Inflammatory macrophage (primary cell): ENCODE results near the gene KRT24.
"Not testable (repeated sequence)": the region's sequence is repeated elsewhere in the genome, so short reads cannot be mapped to it uniquely, and the experiment has no call there.

Experiments used
- DNase-seq, 2 donors: peaks; one replicate each; pipeline ENCODE4 v3.0.0-alpha.2; 2020 to 2022
- total RNA-seq, 18 experiments: gene quantifications; one replicate each; lab custom pipeline; 2026; ENCODE audit warnings: mixed read lengths in 6 of 18, inconsistent platforms in 2 of 18; lab: John Stamatoyannopoulos, UW

KRT24 gene
- total RNA-seq: 0 to 0.20 (median 0) reads per million in 18 experiments

DNA sequence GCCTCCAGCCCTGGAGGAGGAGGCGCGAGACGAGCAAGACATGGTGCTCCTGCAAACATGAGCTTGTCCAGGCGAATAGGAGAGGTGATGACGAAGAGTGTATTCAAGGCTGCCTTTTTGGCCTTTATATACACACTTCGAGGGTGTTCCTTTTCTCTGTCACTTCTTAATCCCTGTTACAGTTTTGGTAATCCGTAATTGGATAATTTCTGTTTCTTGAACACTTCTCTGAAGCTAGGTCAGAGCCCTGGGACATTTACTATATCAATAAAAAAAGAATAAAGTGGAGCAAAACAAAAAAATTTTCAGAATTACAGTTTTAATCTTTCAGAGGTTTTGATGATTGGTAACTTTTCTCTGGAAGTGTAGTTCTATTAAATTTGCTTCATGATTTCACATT is at the start of gene KRT24:
KRT24 (minus strand) TSS at position 101 of the 400 bp plus-strand sequence; CDS start at position 42, 59 bp downstream.
- no peak for DNase-seq

DNA sequence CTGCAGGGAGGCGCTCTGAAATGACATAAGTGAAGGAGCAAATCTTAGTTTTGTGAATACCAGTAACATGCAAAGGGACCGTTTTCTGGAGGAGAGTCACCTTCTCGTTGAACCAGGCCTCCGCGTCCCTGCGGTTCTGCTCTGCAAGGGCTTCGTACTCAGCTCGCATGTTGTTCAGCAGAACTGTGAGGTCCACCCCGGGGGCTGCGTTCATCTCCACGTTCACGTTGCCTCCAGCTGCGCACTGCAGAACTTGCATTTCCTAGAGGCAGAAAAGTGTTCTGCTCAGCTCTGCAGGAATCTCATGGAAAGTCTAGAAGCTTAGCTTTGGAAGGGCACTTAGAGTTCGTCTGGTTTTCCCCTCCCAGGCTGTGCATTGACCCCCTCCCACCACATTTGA is 47.5 kb upstream of the KRT24 start:
- DNase-seq: no peak

DNA sequence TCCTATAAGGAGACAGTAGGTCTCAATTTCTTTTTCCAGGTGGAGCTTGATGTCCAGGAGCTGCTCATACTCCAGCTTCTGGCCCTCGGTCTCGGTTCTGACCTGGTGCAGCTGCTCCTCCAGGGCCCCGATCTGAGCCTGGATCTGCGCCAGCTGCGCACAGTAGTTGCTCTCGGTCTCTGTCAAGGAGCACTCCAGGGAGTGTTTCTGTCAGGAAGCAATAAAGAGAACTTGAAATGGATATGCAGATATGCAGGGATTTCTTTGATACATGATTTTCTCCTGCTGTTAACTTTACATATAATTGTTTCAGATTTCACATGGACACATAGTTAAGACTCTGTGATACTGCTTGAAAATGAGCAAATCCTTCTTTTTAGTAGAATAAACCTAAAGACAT is 46.8 kb upstream of the KRT24 start:
- no peak for DNase-seq

DNA sequence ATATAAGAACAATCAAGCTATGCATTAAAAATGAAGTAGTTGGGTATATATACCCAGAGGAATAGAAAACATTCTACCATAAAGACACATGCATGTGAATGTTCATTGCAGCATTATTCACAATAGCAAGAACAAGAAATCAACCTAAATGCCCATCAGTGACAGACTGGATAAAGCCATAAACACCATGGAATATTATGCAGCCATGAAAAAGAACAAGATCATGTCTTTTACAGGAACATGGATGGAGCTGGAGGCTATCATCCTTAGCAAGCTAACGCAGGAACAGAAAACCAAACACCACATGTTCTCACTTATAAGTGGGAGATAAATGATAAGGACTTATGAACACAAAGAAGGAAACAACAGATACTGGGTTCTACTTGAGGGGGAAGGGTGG is 45.1 kb upstream of the KRT24 start:
- DNase-seq: not testable (repeated sequence)

DNA sequence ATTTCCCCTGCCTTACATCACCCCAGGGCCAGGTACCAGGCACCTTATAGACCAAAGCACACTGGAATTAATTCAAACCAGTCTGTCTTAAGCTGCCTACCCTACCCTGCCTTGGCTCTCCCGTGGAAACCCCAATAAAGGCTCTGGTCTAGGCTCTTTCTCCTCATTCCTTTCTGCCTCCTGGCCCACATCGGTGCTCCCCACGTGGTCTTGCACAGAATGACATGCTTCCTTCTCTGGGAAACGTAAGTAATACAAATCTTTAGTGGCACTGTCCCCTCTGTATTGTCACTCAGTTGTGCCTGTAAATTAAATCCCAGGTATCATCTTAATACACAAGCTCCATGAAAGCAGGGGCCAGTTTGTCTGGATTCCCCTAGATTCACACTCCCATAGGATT is 35.0 kb upstream of the KRT24 start:
- no peak for DNase-seq

DNA sequence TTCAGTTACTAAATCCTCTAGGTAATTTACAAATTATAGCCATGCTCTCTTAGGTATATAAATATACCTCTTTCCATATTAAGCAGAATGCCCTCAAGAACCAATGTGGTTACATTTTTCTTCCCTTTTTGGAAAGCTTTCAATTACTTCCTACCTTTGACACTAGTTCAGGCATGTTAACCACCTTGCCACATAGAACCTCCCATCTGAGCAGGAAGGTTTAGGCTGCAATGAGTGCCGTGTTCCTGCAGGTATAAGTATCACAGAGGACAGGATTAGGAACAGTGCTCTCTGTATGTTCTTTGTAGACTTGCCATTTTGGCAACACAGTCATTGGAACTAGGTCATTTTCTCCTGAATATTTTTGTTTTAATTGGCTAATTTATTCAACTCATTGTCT is 31.5 kb upstream of the KRT24 start:
- DNase-seq: no peak

DNA sequence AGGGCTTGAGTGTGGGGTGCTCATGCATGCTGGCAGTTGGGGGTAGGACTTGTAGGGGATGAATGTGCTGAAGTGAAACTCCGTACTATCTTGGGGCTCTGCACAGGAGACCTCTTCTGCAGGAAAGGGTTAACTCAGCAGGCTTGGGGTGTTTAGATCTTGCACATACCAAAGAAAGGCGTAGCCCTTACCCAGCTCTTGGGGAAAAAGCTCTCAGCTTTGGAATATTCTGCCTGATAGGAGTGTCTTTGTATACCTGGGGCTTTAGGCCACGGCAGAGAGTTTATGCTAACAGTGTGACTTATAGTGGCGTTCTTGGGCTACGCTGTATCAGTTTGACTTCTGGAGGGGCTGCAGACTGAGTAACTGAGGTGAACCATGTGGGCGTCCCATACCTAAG is 30.5 kb upstream of the KRT24 start:
- DNase-seq: no peak

DNA sequence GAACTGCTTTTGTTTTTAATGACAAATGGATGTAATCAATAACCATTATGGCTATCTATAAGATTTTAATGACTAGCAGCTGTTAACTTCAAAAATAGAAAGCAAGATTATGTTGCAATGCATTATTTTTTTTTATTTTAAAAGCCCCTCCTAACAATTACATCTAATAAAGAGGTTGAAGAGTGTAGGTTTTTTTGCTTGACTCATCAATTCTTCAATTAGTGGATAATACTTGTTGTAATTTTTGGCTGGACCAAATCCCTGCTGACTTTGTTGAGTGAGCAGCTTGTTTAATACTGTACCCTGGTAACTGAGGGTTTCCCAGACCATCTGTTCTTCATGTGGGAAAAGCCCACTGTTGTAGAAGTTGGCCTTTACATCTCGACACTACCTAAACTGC is 27.4 kb upstream of the KRT24 start:
- no peak for DNase-seq

DNA sequence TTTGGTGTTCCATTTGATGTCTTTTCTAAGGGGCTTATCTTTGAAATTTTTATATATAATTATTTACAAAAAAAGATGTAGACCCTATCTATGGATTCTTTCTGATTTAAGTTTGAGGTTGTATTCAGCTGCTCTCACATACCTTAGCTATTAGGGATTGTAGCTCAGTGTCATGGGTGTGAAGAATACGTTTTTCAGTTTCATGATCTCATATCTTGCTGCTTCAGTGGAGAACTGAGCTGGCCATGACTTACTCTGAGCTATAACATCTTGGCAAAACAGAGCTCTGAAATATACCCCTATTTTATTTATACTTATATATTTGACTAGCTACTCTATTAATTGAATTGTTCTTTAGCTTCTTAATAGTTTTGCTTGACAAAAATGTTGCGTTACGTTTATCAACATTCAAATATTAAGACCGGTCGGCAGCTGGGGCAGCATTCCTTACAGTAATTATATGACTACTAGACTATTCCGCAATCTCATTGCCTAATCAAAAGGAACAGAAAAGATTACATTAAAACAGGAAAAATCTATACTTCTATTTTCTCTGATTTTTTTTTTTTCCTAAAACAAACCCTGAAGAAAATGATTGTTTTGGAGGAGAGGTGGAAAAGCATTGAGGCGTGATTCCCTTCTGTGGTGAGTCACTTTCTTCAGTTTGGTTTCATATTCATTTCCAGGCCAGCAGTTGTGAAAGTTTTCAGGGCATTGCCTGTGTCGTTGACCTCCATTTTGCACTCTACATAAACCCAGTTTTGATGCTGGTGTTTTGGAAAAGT is 24.1 kb upstream of the KRT24 start:
- no peak for DNase-seq

DNA sequence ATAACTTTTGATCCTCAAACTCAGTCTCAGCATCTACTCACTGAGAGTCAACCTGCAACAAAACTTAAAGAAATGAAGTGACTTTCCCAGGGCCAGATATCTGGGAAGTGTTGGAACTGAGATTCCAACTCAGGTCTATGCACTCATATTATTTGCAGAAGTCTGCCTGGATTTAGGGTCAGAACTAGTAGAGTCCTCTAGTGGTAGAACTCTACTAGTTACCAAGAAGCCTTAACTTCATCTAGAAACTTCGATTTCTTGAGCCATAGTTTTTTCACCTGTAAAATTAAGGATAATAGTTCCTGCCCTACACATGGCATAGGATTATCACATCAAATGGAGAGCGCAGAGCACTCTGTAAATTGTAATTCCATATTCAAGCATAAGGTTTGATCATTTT is 23.4 kb upstream of the KRT24 start:
- DNase-seq: no peak

DNA sequence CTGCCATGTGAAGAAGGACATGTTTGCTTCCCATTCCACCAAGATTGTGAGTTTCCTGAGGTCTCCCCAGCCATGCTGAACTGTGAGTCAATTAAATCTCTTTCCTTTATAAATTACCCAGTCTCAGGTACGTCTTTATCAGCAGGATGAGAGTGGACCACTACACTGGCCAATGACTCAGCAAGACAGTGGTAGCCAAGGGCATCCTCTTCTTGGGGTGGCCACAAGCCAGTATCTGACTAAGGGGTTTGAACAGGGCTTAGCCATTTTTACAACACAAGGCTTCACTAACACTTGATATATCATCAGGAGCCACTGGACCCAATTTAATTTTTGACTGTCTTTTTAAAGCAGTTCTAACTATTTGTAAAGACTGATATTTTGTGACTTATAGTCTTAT is 21.1 kb upstream of the KRT24 start:
- DNase-seq: no peak

DNA sequence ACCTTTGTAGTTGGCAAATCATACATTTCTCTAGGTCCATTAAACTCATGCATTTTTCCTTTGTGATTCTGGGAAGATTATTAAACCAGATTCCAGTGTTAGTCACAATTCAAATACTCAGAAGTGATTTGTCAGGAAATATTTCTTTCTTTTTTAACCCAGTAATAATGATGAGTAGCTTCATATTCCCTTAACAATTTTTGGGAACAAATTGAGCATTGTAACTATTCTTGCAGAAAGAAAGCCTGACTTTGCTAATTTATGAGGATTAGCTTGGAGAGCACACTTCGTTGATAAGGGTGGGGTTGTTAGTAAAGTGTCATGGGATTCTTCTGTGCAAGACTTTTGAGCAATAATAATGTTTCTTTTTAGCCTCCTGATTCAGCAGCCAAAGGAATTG is 18.7 kb upstream of the KRT24 start:
- DNase-seq: no peak

DNA sequence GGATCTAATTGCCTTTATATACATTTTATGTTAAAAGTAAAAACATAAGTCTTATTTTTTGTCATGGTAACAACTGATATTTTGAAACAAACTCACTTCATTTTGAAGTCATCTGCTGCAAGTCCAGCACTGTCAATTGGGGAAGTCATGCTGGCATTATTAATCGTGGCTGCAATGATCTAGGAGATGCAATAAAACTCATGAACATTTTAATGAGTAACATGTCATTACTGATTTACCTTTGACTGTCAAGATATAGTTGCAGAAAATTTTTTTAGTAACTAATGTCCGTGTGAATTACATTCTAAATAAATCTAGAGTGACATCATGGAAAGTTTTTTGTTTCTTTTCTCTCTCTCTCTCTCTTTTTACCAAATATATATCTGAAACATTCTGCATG is 17.3 kb upstream of the KRT24 start:
- peak; percentile 3 to 14 for DNase-seq

DNA sequence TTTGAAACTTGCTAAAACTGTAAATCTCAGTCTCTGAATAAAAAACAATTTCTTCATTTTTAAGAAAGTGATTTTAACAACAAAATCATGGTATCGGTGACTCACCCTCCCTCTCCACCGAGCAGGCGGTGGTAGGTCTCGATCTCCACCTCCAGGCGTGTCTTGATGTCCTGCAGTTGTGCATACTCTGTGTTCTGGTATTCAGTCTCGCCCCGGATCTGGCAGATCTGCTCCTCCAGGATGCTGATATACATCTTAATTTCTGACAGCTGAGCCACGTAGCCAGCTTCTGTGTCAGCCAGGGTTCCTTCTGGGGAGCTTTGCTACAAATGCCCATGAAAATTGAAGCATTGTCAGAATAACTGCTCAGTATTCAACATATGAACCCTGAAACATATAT is 15.4 kb upstream of the KRT24 start:
- no peak for DNase-seq

DNA sequence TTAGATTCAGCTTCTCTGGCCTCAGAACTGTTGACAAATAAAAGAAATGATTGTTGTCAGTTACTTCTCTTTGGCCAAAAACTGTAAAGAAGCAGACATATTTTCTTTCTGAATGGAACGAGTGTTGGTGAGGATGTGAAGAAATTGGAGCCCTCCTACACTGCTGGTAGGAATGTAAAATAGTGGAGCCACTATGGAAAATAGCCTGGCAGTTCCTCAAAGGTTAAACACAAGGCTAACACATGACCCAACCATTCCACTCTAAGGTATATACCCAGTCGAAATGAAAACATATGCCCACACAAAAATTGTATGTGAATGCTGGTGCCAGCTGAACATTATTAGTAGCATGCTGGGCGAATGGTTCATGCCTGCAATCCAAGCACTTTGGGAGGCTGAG is 14.2 kb upstream of the KRT24 start:
- no peak for DNase-seq

DNA sequence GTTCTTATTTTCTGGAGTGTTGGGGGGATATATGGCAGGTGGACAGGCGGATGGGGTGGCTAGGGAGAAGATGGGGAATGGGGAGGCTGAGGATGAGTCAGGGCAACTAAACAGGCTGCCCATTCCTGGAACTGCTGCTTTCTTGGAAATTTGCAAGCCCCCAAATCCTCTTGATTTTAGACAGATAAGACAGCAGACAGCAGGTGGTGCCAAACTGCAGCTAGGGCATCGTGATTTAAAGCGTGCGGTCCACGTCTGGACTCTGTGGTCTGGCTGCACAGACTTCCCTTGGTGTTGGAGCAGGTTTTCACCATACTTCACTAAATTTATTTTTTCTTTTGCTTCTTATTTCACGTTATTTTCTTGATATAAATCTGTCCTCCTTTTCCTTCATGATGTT is 10.9 kb upstream of the KRT24 start:
- DNase-seq: no peak

DNA sequence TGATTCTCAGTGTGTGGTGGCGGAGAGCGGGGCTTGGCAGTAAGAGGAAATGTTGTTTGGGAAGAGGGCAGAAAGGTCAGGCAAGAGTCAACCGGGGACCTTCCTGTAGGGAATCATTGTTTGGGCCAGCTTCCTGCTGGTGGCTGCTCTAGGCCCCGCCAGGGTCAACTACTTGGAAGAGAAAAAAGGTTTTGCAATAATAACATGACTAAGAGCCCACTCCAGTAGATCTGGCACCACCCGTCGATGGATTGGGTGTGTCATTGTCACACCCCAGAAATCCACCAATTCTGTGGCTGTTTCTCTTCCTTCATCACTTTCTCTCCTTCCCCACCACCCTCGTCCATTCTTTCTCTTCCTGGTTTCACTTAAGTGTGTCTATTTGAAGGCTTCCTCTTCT is 4.2 kb upstream of the KRT24 start:
- peak in 1 of 2 donors; percentile 28 for DNase-seq

DNA sequence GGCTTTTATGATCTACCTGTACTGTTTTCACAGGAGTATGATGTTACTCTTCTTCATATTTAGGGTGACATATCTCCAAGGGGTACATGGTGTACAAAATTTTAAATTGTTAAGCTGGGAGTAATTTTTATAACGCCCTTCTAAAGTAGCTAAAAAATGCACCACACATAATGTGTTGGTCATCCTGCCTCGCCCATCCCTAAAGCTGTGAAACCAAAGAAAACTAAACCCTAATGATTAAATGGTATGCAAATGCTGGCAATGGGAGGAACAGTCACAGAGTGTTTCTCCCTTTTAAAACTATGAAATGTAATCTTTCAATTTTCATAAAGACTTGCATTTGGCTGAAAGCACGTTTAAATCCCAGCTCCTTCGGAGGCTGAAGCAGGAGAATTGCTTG is 2.0 kb upstream of the KRT24 start:
- no peak for DNase-seq

DNA sequence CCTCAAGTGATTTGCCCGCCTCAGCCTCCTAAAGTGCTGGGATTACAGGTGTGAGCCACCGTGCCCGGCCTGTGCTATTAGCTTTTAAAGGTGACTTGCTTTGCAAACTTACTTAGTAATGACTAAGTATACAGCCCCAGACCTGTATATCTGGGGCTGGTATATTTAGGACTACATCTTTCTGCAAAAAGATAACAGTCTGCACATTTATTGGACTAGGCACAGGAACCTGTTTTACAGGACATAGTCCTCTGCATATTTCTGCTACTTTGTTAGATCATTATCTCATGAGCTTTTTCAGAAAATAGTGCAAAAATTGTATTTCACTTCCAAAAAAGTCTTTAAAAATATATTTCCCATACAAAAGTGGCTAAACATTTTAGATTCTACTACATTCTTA is 1.3 kb downstream of the KRT24 start:
- no peak for DNase-seq

DNA sequence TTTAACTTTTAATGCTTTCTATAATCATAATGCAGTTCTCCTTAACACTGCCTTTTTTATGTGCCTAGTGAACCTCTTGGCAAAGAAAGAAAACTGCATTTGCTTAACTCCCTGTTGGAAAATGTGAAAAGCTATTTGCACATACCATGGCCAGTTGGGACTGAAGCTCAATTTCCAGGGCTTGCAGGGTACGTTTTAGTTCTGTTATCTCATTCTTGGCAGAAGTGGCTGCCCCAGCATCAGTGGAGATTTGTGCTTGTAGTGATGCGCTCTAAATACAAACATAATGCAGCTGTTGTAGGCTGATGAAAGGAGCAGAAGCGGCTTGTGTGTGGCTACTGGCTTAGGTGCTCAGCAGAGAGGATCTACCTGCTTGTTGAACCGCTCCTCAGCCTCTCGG is 3.7 kb downstream of the KRT24 start:
- no peak for DNase-seq

DNA sequence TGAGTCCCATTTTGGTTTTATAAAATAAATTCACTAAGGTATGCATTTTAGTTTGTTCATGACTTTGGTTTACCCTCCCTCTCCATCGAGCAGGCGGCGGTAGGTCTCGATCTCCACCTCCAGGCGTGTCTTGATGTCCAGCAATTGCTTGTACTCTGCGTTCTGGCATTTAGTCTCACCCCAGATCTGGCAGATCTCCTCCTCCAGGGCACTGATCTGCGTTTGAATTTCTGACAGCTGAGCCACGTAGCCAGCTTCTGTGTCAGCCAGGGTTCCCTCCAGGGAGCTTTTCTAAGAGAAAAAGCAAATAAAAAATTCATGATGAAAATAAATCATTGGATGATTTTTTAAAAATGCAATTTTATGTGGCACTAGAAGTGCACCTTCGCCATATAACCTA is 4.2 kb downstream of the KRT24 start:
- no peak for DNase-seq

DNA sequence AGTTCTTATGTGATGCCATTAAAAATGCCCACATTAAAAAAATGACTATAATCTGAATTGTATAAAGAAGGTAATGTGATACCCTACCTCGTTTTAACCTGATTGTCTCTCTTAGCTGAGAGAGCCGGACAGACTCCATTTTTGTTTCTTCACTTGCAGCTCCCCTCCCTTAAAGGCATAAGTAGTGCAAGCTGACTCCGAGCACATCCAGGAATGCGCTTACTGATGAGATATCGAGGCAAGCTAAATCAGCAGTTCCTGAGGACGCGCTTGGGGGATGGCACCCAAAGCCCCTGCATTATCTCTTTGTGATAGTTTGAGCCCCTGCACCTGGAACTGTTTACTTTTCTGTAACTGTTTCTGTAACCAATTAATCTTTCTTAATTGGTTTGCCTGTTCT is 6.3 kb downstream of the KRT24 start:
- DNase-seq: no peak

DNA sequence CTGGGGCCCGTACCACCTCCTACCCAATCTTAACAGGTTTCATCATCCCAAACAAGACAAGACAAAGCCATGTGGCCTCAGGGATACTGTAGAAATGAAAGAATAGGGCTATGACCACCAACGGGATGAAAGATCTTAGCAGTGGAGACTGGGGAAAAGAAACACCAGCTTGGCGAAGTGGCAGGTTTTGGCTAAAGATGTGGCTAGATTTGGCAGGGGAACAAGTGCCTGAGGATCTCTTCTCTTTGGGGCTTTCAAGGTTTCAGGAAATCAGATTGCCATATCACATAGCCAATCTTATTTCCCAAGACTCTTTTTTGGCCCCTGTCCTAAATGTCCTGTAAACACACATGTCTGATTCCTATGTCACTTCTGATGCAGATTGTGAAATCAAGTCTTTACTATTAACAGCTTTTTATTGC is 6.9 kb downstream of the KRT24 start:
- no peak for DNase-seq

DNA sequence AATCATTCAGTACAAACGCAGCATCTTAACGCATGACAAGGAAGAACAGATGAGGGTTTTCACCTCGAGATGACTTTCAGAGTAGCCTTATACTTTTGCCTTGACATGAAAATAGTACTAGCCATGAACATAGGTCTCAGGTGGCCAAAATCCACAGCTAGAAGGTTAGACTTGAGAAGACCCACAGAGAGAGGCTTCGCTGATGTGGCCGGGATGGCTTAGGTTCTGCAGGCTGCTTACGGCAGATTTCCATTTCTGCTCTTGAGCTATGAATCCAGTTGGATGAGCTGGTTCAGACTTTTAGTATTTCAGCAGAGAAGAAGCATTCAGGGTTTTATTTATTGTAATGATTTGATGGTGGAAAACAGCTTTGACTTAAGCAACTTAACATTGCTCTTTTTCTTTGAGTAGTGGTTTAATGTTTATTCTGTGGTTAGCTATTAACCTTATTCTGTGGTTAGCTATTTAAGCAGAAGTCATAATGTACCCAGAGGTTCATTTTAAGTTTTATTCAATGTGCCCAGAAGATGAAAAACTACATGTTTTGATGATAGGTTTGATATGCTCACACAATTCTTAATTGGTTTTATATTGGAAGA is 7.6 kb downstream of the KRT24 start:
- no peak for DNase-seq

DNA sequence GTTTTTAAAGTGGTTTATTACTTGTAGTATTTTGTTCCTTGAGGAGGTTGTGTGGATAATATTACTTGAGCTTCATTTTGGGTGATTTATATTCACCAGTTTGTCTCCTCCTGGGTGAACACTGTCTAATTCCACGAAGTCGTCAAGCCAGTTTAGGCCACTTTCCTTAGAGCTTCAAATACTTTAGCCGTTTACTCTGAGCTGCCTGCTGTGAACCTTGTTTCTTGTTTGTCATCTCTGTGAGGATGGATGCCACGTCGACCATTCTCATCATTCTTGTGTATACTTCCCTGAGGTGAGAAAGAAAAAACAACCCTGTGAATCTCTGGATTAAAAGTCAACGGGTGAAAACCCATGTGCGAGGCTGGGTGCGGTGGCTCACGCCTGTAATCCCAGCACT is 9.0 kb downstream of the KRT24 start:
- no peak for DNase-seq
